IMR-90 (cell line): ENCODE results near the gene NXN. TPM values are rescaled to one million over a fixed set of nuclear protein-coding genes. Genes with fewer than 3 reads are reported as not detected.
A peak's percentile ranks its signal among the peaks of the same experiment; 100 is the strongest.

Source experiments
- BHLHE40 ChIP-seq: fragments of 150-350 bp; IDR thresholded peaks from 2 replicates; pipeline ENCODE4 v1.6.1; 2016; ENCODE audit warnings: mild to moderate bottlenecking, low read depth, low read length
- MAZ ChIP-seq: IDR thresholded peaks from 2 replicates; pipeline ENCODE4 v1.6.1; 2012; ENCODE audit warnings: low read depth, mild to moderate bottlenecking, low read length, improper control_type of control experiment, moderate library complexity, borderline replicate concordance
- MXI1 ChIP-seq: IDR thresholded peaks from 2 replicates; pipeline ENCODE4 v1.6.1; 2012; ENCODE audit warnings: low read depth, mild to moderate bottlenecking, low read length, moderate library complexity, borderline replicate concordance
- POLR2A ChIP-seq: IDR thresholded peaks from 2 replicates; pipeline ENCODE4 v1.6.1; 2012; ENCODE audit warnings: mild to moderate bottlenecking, low read depth, low read length
- RAD21 ChIP-seq: IDR thresholded peaks from 2 replicates; pipeline ENCODE4 v1.6.1; 2012; ENCODE audit warnings: low read length, improper control_type of control experiment
- polyA plus RNA-seq, 3 experiments: library from polyadenylated mRNA; depleted of rRNA; stranded (reverse); fragments of >200 nt; gene quantifications; 2 replicates each; pipeline ENCODE4 v1.2.3, GENCODE V29; 2012; ENCODE audit warnings: low replicate concordance in 1 of 3
- total RNA-seq: library from RNA; depleted of rRNA; stranded (reverse); fragments of >200 nt; gene quantifications from 2 replicates; pipeline ENCODE4 v1.2.3, GENCODE V29; 2012
- TF ChIP-seq, protein P1 (sequence below): fragments of 150-350 bp; IDR thresholded peaks from 2 replicates; pipeline ENCODE4 v1.6.1; 2017; ENCODE audit warnings: mild to moderate bottlenecking, antibody characterized with exemption, low read length, low read depth

Gene NXN
- total and polyA plus RNA-seq, 2 of the 4 experiments (the other 2 are of a cell fraction): 52.5 to 116 TPM

DNA sequence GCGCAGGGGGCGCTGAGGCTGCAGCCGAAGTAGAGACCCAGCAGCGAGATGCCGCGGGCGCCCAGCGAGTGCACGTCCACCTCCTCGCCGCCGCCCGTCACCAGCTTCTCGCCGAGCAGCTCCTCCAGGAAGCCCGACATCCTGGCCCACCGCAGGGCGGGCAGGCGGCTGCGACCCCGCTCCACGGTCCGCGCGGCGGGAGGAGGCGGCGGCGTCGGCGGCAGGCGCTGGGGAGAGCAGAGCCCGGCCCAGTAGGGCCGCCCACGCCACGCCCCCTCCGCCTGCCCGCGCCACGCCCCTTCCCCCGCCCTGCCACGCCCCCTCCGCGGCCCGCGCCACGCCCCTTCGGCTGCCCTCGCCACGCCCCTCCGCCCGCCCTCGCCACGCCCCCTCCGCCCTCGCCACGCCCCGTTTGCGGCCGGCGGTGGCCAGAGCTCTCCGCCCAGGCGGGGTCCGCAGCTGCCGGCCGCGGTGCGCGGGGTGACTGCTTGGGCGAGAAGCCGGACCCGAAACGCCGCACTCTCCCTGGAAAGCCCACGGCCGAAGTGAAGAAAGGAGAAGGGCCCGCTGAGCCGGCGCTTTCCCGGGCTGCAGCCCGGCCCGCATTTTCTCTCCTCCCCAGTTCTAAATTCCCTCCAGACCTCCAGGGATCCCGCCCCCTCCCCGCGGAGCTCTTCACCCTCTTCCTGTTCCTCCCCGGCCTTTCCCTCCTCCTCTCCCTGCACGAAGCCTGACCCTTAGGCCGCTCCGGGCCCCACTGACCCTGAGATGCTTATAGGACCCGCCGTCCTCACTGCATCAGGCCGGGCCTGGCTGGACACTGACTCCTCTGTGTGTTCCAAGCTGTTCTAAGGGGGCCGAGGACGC, at the start of gene NXN (continued):
- TF ChIP-seq RAD21 (peak; percentile 46), POLR2A (no peak), MAZ (peak; percentile 47; the same call in 1 of the 2 replicates), MXI1 (peak; percentile 51; the same call in 1 of the 2 replicates), BHLHE40 (no peak)
- TF ChIP-seq, protein P1, sequence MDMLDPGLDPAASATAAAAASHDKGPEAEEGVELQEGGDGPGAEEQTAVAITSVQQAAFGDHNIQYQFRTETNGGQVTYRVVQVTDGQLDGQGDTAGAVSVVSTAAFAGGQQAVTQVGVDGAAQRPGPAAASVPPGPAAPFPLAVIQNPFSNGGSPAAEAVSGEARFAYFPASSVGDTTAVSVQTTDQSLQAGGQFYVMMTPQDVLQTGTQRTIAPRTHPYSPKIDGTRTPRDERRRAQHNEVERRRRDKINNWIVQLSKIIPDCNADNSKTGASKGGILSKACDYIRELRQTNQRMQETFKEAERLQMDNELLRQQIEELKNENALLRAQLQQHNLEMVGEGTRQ: no peak
